Endothelial cell of umbilical vein (primary cell): ENCODE measurements around the gene ESRRA. TPM values are rescaled to one million over a fixed set of nuclear protein-coding genes. Genes with fewer than 3 reads are reported as not detected.

Experiments used
- BruUV-seq: library from RNA; stranded (reverse); fragments of 400-500 nt; replicated peaks from 2 replicates; lab custom pipeline; 2021; lab: Mats Ljungman, UMichigan
- CTCF ChIA-PET: fragments of 300-600, 350-600 bp; sonication (Branson Sonifier 250); formaldehyde crosslinking; loops from one replicate; lab custom pipeline; 2021; ENCODE audit warnings: antibody characterized with exemption, inconsistent platforms; lab: Charles Lee
- POLR2A ChIA-PET: fragments of 300-600, 350-600 bp; sonication (Branson Sonifier 250); formaldehyde crosslinking; loops from one replicate; lab custom pipeline; 2021; ENCODE audit warnings: antibody characterized with exemption, inconsistent platforms; lab: Charles Lee
- DNase-seq: peaks from one replicate; pipeline ENCODE4 v3.0.0-alpha.2; 2011; ENCODE audit warnings: low read depth, low spot score
- FAIRE-seq: peaks from 2 replicates; lab custom pipeline; 2011; peaks lifted over from hg19 to GRCh38; lab: Jason Lieb, UNC
- H2AFZ ChIP-seq: 2 replicates; pipeline ENCODE4 v1.6.0; 2012; ENCODE audit warnings: low read depth, low read length, control low read depth, inconsistent platforms
- H3K27ac ChIP-seq: 2 replicates; pipeline ENCODE4 v1.5.1; 2011; ENCODE audit warnings: low read depth, mild to moderate bottlenecking, control low read depth, low read length, moderate library complexity; ENCODE audit not compliant: insufficient read depth
- H3K27me3 ChIP-seq, 2 experiments: 2 replicates each; pipeline versions ENCODE4 v1.6.0 to v1.6.1; 2011; ENCODE audit warnings: low read length in 2 of 2, mixed read lengths in 1 of 2; ENCODE audit not compliant: control insufficient read depth in 2 of 2, insufficient read depth in 2 of 2
- H3K36me3 ChIP-seq, 2 experiments: 2 replicates in 1 of 2; 3 replicates in 1 of 2; pipeline ENCODE4 v1.5.1; 2011; ENCODE audit warnings: low read length in 2 of 2, mild to moderate bottlenecking in 1 of 2, moderate library complexity in 1 of 2; ENCODE audit not compliant: control insufficient read depth in 2 of 2, insufficient read depth in 2 of 2; ENCODE audit errors: extremely low read depth in 1 of 2
- H3K4me1 ChIP-seq: 3 replicates; pipeline ENCODE4 v1.5.1; 2011; ENCODE audit warnings: mild to moderate bottlenecking, low read length; ENCODE audit not compliant: control insufficient read depth, insufficient read depth; ENCODE audit errors: extremely low read depth
- H3K4me2 ChIP-seq: 2 replicates; pipeline ENCODE4 v1.6.1; 2011; ENCODE audit warnings: low read length, control low read depth, mixed read lengths; ENCODE audit not compliant: insufficient read depth
- H3K4me3 ChIP-seq, 3 experiments: fragments of 200-600 bp in 1 of 3; sonication (generic), shearing (Covaris generic) in 1 of 3; replicated peaks in 1 of 3; 2 replicates each; pipeline ENCODE4 v1.5.1; 2011 to 2016; ENCODE audit warnings: control low read depth in 3 of 3, low read length in 3 of 3, mild to moderate bottlenecking in 2 of 3, inconsistent platforms in 1 of 3, low read depth in 1 of 3, moderate library complexity in 1 of 3; ENCODE audit not compliant: insufficient read depth in 1 of 3
- H3K79me2 ChIP-seq: 2 replicates; pipeline ENCODE4 v1.6.0; 2012; ENCODE audit warnings: low read length, inconsistent platforms; ENCODE audit not compliant: control insufficient read depth, insufficient read depth
- H3K9ac ChIP-seq: replicated peaks from 2 replicates; pipeline ENCODE3; 2011; ENCODE audit warnings: low read length, control low read depth; ENCODE audit not compliant: insufficient read depth; ENCODE audit errors: extremely low read depth
- H3K9me1 ChIP-seq: replicated peaks from 3 replicates; pipeline ENCODE4 v1.6.0; 2011; ENCODE audit warnings: mild to moderate bottlenecking, low read length; ENCODE audit not compliant: control insufficient read depth, insufficient read depth; ENCODE audit errors: extremely low read depth
- H3K9me3 ChIP-seq: replicated peaks from 2 replicates; pipeline ENCODE4 v1.5.1; 2012; ENCODE audit warnings: low read length, inconsistent platforms; ENCODE audit not compliant: control insufficient read depth, insufficient read depth
- H4K20me1 ChIP-seq: replicated peaks from 2 replicates; pipeline ENCODE3; 2011; ENCODE audit warnings: mild to moderate bottlenecking, low read length; ENCODE audit not compliant: control insufficient read depth, insufficient read depth; ENCODE audit errors: extremely low read depth
- CTCF ChIP-seq, 2 donors: IDR thresholded peaks; 1 replicate in 1 of 2; 2 replicates in 1 of 2; pipeline ENCODE4 v1.5.1; 2011; ENCODE audit warnings: low read length in 2 of 2, mild to moderate bottlenecking in 2 of 2, moderate library complexity in 2 of 2, control low read depth in 1 of 2, inconsistent platforms in 1 of 2, low read depth in 1 of 2; ENCODE audit not compliant: insufficient read depth in 1 of 2; ENCODE audit errors: extremely low read depth in 1 of 2
- EZH2 ChIP-seq: IDR thresholded peaks from 2 replicates; pipeline ENCODE4 v1.6.1; 2012; ENCODE audit warnings: borderline replicate concordance, low read depth, mild to moderate bottlenecking, moderate library complexity, low read length, inconsistent platforms; ENCODE audit not compliant: severe bottlenecking
- GATA2 ChIP-seq: IDR thresholded peaks from 2 replicates; pipeline ENCODE4 v1.7.0; 2011; ENCODE audit warnings: low read depth, mild to moderate bottlenecking, moderate library complexity, mixed read lengths, low read length; ENCODE audit not compliant: insufficient read length, insufficient read depth
- JUN ChIP-seq: IDR thresholded peaks from 2 replicates; pipeline ENCODE4 v1.6.1; 2011; ENCODE audit warnings: borderline replicate concordance, low read depth; ENCODE audit not compliant: insufficient read length, insufficient read depth
- MAX ChIP-seq: IDR thresholded peaks from 2 replicates; pipeline ENCODE4 v1.6.1; 2011; ENCODE audit not compliant: insufficient read depth, insufficient read length
- MYC ChIP-seq: IDR thresholded peaks from one replicate; pipeline ENCODE4 v1.6.1; 2011; ENCODE audit warnings: mild to moderate bottlenecking, low read depth, low read length
- POLR2A ChIP-seq: IDR thresholded peaks from 2 replicates; pipeline ENCODE4 v1.6.1; 2012; ENCODE audit warnings: low read depth, mild to moderate bottlenecking, control low read depth, low read length
- POLR2AphosphoS5 ChIP-seq: IDR thresholded peaks from 2 replicates; pipeline ENCODE4 v1.6.1; 2012; ENCODE audit warnings: low read depth, mild to moderate bottlenecking, control low read depth, low read length, moderate library complexity; ENCODE audit not compliant: insufficient read depth
- dilution Hi-C: fragments of 300-500 bp; cut with MboI; formaldehyde crosslinking; loops from one replicate; pipeline ENCODE4 v1.15.0; 2019; ENCODE audit warnings: low sequenced_read_pairs; ENCODE audit not compliant: extremely low pct_ligation_motif_present
- intact Hi-C: fragments of 100-400 bp; cut with micrococcal nuclease; formaldehyde crosslinking; loops from one replicate; pipeline ENCODE4 v1.10.0; 2022
- polyA plus RNA-seq, 4 experiments: library from polyadenylated mRNA; depleted of rRNA in 3 of 4; stranded (reverse) in 3 of 4; unstranded in 1 of 4; fragments of >200 nt; gene quantifications; 2 replicates each; pipeline versions ENCODE4 v1.2.1 to v1.2.3, GENCODE V29; 2011 to 2012; ENCODE audit warnings: missing spikeins in 1 of 4
- total RNA-seq: library from RNA; stranded (reverse); gene quantifications from 2 replicates; pipeline ENCODE4 v1.2.3, GENCODE V29; 2021

ESRRA gene
- total and polyA plus RNA-seq, 2 donors (not counting 3 experiments of a cell fraction or from before 2014, with no cell fraction given), result 17.2 to 37.4 TPM

GRCh38 chr11:64290352-64291261 is 14.7 kb upstream of the ESRRA start:
- no peak overlapping the region for H2AFZ ChIP-seq
- H3K4me1 ChIP-seq, result peaks cover 5% of the 10 kb centered on the region
- dilution Hi-C loops, result no loop called here
- no TSS peak for BruUV-seq
- H3K9ac ChIP-seq, result no peak overlapping the region
- no peaks in the 10 kb centered on the region for H3K79me2 ChIP-seq
- CTCF ChIA-PET, result interaction anchor here (1.1 to 4.5 kb wide), 3 partner anchors 11 to 86 kb away, joined by 4 to 23 read pairs (median 17); partner anchors contain the start of gene ESRRA
- POLR2A ChIA-PET, result no interaction called here
- H3K27ac ChIP-seq, result no peak overlapping the region
- H3K9me3 ChIP-seq, result no peaks in the 10 kb centered on the region
- no peaks in the 10 kb centered on the region for H3K36me3 ChIP-seq
- intact Hi-C loops, result no loop called here
- FAIRE-seq, result no peak
- no peak overlapping the region for H3K4me3 ChIP-seq
- H3K4me2 ChIP-seq, result no peak overlapping the region
- H4K20me1 ChIP-seq, result no peaks in the 10 kb centered on the region
- no peak for TF ChIP-seq CTCF (IDR thresholded peaks at IDR 0.05; ENCODE audit: extremely low read depth in 1 of 2, insufficient read depth in 1 of 2, low read depth in 1 of 2, low read length in 2 of 2)
- peaks cover 36 to 48% of the 10 kb centered on the region in 2 experiments for H3K27me3 ChIP-seq
- no peaks in the 10 kb centered on the region for H3K9me1 ChIP-seq
- DNase-seq, result no peak

GRCh38 chr11:64291262-64291751 is 14.0 kb upstream of the ESRRA start, which contains the start of gene KCNK4:
KCNK4 (plus strand) TSS chr11:64291302; CDS start chr11:64293019, 1,717 bp downstream.
- peaks cover under 1% of the 10 kb centered on the region for H3K4me1 ChIP-seq
- ChIA-PET CTCF (interaction anchor here (2.9 to 4.5 kb wide), 2 partner anchors 10 to 13 kb away, joined by 17 to 23 read pairs; partner anchors contain the start of gene ESRRA), POLR2A (no interaction called here)
- FAIRE-seq (no peak), DNase-seq (no peak)
- H3K9ac ChIP-seq, result no peak within 1 kb of the TSS
- intact Hi-C loops, result no loop called here
- H3K9me1 ChIP-seq, result no peaks in the 10 kb centered on the region
- H3K9me3 ChIP-seq, result no peaks in the 10 kb centered on the region
- no peak within 1 kb of the TSS for H3K4me2 ChIP-seq
- H3K27ac ChIP-seq, result no peak within 1 kb of the TSS
- peaks cover 43 to 55% of the 10 kb centered on the region in 2 experiments for H3K27me3 ChIP-seq
- H4K20me1 ChIP-seq, result no peaks in the 10 kb centered on the region
- no peaks in the 10 kb centered on the region for H3K79me2 ChIP-seq
- no TSS peak for BruUV-seq
- no peaks in the 10 kb centered on the region for H3K36me3 ChIP-seq
- no peak within 1 kb of the TSS for H2AFZ ChIP-seq
- dilution Hi-C loops, result no loop called here
- no peak within 1 kb of the TSS for H3K4me3 ChIP-seq
- TF ChIP-seq POLR2AphosphoS5 (no peak), EZH2 (no peak), GATA2 (no peak), MYC (no peak), JUN (no peak), MAX (no peak), POLR2A (no peak)
